Activated T-helper 1 cell treated with anti-CD3 and anti-CD28 coated beads, Interleukin-12 subunit alpha, Interleukin-12 subunit beta, Interleukin-2, Interleukin-4 antibody, amounts not matched to agents 30 ng/mL and 10 ng/mL and 1 ng/mL, durations not matched to agents 14 hours and 24 hours and 36 hours (primary cell): ENCODE data around the gene SMG9. TPM values are rescaled to one million over a fixed set of nuclear protein-coding genes. Genes with fewer than 3 reads are reported as not detected.

Experiments used
- DNase-seq: peaks from one replicate; pipeline ENCODE4 v3.0.0; 2021; ENCODE audit warnings: low spot score
- H3K27ac Mint-ChIP-seq: one replicate; pipeline ENCODE4 v1.8.0; 2021; ENCODE audit warnings: mild to moderate bottlenecking, mixed read lengths
- H3K27me3 Mint-ChIP-seq: one replicate; pipeline ENCODE4 v1.8.0; 2022; ENCODE audit warnings: mild to moderate bottlenecking, moderate library complexity, mixed read lengths; ENCODE audit not compliant: insufficient read depth
- H3K36me3 Mint-ChIP-seq: one replicate; pipeline ENCODE4 v1.8.0; 2021; ENCODE audit warnings: low read depth, mixed read lengths
- H3K4me1 Mint-ChIP-seq: one replicate; pipeline ENCODE4 v1.8.0; 2021; ENCODE audit warnings: low read depth, mixed read lengths
- H3K4me3 Mint-ChIP-seq: one replicate; pipeline ENCODE4 v1.8.0; 2021; ENCODE audit warnings: mild to moderate bottlenecking, moderate library complexity, mixed read lengths
- H3K9me3 Mint-ChIP-seq: one replicate; pipeline ENCODE4 v1.8.0; 2021; ENCODE audit warnings: mixed read lengths
- intact Hi-C: fragments of 100-400 bp; cut with micrococcal nuclease; formaldehyde crosslinking; loops from one replicate; pipeline ENCODE4 v1.15.1; 2024
- total RNA-seq: library from RNA; stranded (reverse); gene quantifications from 2 replicates; pipeline ENCODE4 v1.2.3, GENCODE V29; 2022

Gene SMG9
- 86.6 and 89.2 TPM in 2 replicates for total RNA-seq

GRCh38 chr19:43754503-43755255, at the start of gene SMG9:
Gene SMG9, minus strand, starts transcription at chr19:43754962. Its CDS starts 4,221 bp downstream, at chr19:43750741.
- Mint-ChIP-seq H3K27ac (peak within 1 kb of the TSS; percentile 100), H3K4me3 (peak within 1 kb of the TSS; percentile 98), H3K27me3 (peaks cover 2% of the 10 kb centered on the region), H3K36me3 (peaks cover 46% of the 10 kb centered on the region), H3K4me1 (peaks cover 57% of the 10 kb centered on the region), H3K9me3 (no peaks in the 10 kb centered on the region)
- intact Hi-C loops = loop anchor here (1.0 to 2.0 kb wide), 11 partner anchors 9 to 993 kb away; partner anchors contain the start of genes IRGQ, ZNF283, ZNF428 and ZNF575
- DNase-seq = peak; percentile 99

- DNase-seq = no peak
- H3K36me3 Mint-ChIP-seq = no peaks in the 10 kb centered on the region
- no peak overlapping the region for H3K27ac Mint-ChIP-seq
- H3K4me1 Mint-ChIP-seq = no peaks in the 10 kb centered on the region
- intact Hi-C loops = no loop called here
- peaks cover 16% of the 10 kb centered on the region for H3K27me3 Mint-ChIP-seq
- H3K9me3 Mint-ChIP-seq = no peaks in the 10 kb centered on the region
- H3K4me3 Mint-ChIP-seq = no peak overlapping the region
These were observed 49.7 kb upstream of the SMG9 start for GRCh38 chr19:43804432-43804831.

- H3K9me3 Mint-ChIP-seq = no peaks in the 10 kb centered on the region
- H3K27me3 Mint-ChIP-seq = peaks cover 18% of the 10 kb centered on the region
- intact Hi-C loops = no loop called here
- no peaks in the 10 kb centered on the region for H3K36me3 Mint-ChIP-seq
- H3K4me1 Mint-ChIP-seq = peaks cover 6% of the 10 kb centered on the region
- DNase-seq = no peak
- H3K4me3 Mint-ChIP-seq = no peak within 1 kb of the TSS
- no peak within 1 kb of the TSS for H3K27ac Mint-ChIP-seq
These were observed 47.6 kb upstream of the SMG9 start, which contains the start of gene LYPD5 for GRCh38 chr19:43802216-43802951. Gene LYPD5, minus strand, starts transcription at chr19:43802447. Its CDS starts 67 bp downstream, at chr19:43802380.

GRCh38 chr19:43799502-43800142, 44.9 kb upstream of the SMG9 start:
- peaks cover 2% of the 10 kb centered on the region for H3K36me3 Mint-ChIP-seq

GRCh38 chr19:43798546-43799409, 44.0 kb upstream of the SMG9 start:
- H3K4me3 Mint-ChIP-seq = peak overlapping the region; percentile 72
- H3K27ac Mint-ChIP-seq = peak overlapping the region; percentile 38
- peaks cover 6% of the 10 kb centered on the region for H3K4me1 Mint-ChIP-seq
- peaks cover 2% of the 10 kb centered on the region for H3K36me3 Mint-ChIP-seq
- DNase-seq = peak; percentile 34
- intact Hi-C loops = no loop called here
- H3K9me3 Mint-ChIP-seq = peaks cover 5% of the 10 kb centered on the region
- peaks cover 14% of the 10 kb centered on the region for H3K27me3 Mint-ChIP-seq

More at GRCh38 chr19:43799502-43800142, 44.9 kb upstream of the SMG9 start:
- Mint-ChIP-seq H3K9me3 (peaks cover 5% of the 10 kb centered on the region), H3K27ac (no peak overlapping the region), H3K4me1 (peaks cover 6% of the 10 kb centered on the region), H3K27me3 (peaks cover 20% of the 10 kb centered on the region), H3K4me3 (peak overlapping the region; percentile 72)
- no peak for DNase-seq
- intact Hi-C loops = no loop called here

- peak overlapping the region; percentile 72 for H3K4me3 Mint-ChIP-seq
- H3K27me3 Mint-ChIP-seq = peaks cover 15% of the 10 kb centered on the region
- no peak overlapping the region for H3K27ac Mint-ChIP-seq
- peaks cover 5% of the 10 kb centered on the region for H3K9me3 Mint-ChIP-seq
- peaks cover 2% of the 10 kb centered on the region for H3K36me3 Mint-ChIP-seq
- DNase-seq = no peak
- peaks cover 6% of the 10 kb centered on the region for H3K4me1 Mint-ChIP-seq
- intact Hi-C loops = no loop called here
These were observed 43.3 kb upstream of the SMG9 start for GRCh38 chr19:43798026-43798545.

- Mint-ChIP-seq H3K36me3 (peaks cover 2% of the 10 kb centered on the region), H3K9me3 (peaks cover 5% of the 10 kb centered on the region), H3K4me1 (peaks cover 6% of the 10 kb centered on the region), H3K27ac (peak overlapping the region; percentile 31), H3K27me3 (peaks cover 10% of the 10 kb centered on the region), H3K4me3 (peak overlapping the region; percentile 65)
- intact Hi-C loops = no loop called here
- no peak for DNase-seq
These were observed 42.8 kb upstream of the SMG9 start for GRCh38 chr19:43797556-43797955.

GRCh38 chr19:43797118-43797517, 42.4 kb upstream of the SMG9 start:
- H3K4me1 Mint-ChIP-seq = peaks cover 6% of the 10 kb centered on the region

GRCh38 chr19:43790587-43790986, 35.8 kb upstream of the SMG9 start:
- H3K4me3 Mint-ChIP-seq = no peak overlapping the region
- no peaks in the 10 kb centered on the region for H3K36me3 Mint-ChIP-seq
- no peak for DNase-seq
- no peaks in the 10 kb centered on the region for H3K4me1 Mint-ChIP-seq
- peaks cover under 1% of the 10 kb centered on the region for H3K9me3 Mint-ChIP-seq
- intact Hi-C loops = no loop called here
- H3K27ac Mint-ChIP-seq = no peak overlapping the region
- H3K27me3 Mint-ChIP-seq = peaks cover 7% of the 10 kb centered on the region

More at GRCh38 chr19:43797118-43797517, 42.4 kb upstream of the SMG9 start:
- intact Hi-C loops = no loop called here
- Mint-ChIP-seq H3K27ac (peak overlapping the region; percentile 31), H3K27me3 (peaks cover 10% of the 10 kb centered on the region), H3K9me3 (peaks cover 5% of the 10 kb centered on the region), H3K4me3 (peak overlapping the region; percentile 65), H3K36me3 (peaks cover 2% of the 10 kb centered on the region)
- no peak for DNase-seq

- peaks cover 7% of the 10 kb centered on the region for H3K27me3 Mint-ChIP-seq
- DNase-seq = no peak
- no peak overlapping the region for H3K4me3 Mint-ChIP-seq
- intact Hi-C loops = no loop called here
- no peak overlapping the region for H3K27ac Mint-ChIP-seq
- peaks cover 14% of the 10 kb centered on the region for H3K4me1 Mint-ChIP-seq
- H3K36me3 Mint-ChIP-seq = no peaks in the 10 kb centered on the region
- no peaks in the 10 kb centered on the region for H3K9me3 Mint-ChIP-seq
These were observed 34.3 kb upstream of the SMG9 start for GRCh38 chr19:43789029-43789428.

DNA sequence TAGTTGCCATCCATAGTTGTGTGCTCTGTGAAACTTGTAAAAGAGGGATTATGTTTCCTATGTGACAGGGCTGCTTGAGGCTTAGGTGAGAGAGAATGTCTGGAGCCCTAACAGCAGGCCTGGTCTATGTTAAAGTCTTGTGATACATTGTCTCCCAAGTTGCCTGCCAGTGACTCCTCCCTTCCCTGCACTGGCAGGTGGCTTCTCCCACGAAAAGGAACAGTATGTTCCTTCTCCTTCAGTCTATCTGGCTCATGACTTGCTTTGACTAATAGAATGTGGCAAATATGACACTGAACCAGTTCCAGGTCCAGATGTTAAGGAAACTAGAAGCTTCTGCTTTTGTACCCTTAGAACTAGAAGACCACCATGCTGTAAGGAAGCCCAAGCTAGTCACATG, 31.9 kb upstream of the SMG9 start:
- Mint-ChIP-seq H3K4me3 (no peak overlapping the region), H3K4me1 (peaks cover 33% of the 10 kb centered on the region), H3K9me3 (no peaks in the 10 kb centered on the region), H3K27me3 (peaks cover 5% of the 10 kb centered on the region), H3K27ac (no peak overlapping the region), H3K36me3 (peaks cover 2% of the 10 kb centered on the region)
- intact Hi-C loops = no loop called here
- DNase-seq = no peak
